Stomach (tissue), 4 donors: ENCODE data around the gene DLG5.

Experiments
- CTCF ChIP-seq, 7 experiments: fragments of 450-650 bp in 4 of 7; fragments of 200-600 bp in 3 of 7; sonication (generic) in 3 of 7; IDR thresholded peaks; one replicate each; pipeline ENCODE4 v1.5.1; 2016 to 2019; ENCODE audit warnings: antibody characterized with exemption in 7 of 7, control low read depth in 2 of 7, mild to moderate bottlenecking in 1 of 7
- EP300 ChIP-seq: sonication (generic); formaldehyde crosslinking; IDR thresholded peaks from one replicate; pipeline ENCODE4 v1.6.1; 2017; ENCODE audit warnings: antibody characterized with exemption
- POLR2A ChIP-seq, 4 donors: fragments of 450-650 bp; IDR thresholded peaks; one replicate each; pipeline ENCODE4 v1.6.1; 2016; ENCODE audit warnings: antibody characterized with exemption in 4 of 4, control low read depth in 2 of 4, mild to moderate bottlenecking in 1 of 4, moderate library complexity in 1 of 4
- POLR2AphosphoS5 ChIP-seq, 3 donors: sonication (generic); formaldehyde crosslinking; IDR thresholded peaks; one replicate each; pipeline ENCODE4 v1.6.1; 2016; ENCODE audit warnings: antibody characterized with exemption in 3 of 3

DNA sequence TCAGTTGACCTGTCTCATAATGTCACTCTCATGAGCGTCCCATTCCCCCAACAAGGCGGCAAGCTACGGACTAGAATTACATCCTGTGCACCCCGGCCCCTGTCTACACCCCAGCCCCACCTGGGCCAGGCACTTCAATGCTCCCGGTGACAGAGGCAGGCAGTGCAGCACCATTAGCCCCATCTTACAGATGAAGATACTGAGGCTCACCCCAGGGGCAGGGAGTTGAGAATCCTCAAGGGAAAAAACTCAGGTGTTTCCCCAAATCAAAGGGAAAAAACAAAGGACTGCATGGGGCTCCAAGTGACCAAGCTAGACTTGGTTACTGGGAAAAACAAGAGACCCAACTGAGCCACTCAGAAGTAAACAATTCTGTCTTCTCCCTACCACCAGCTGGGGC, 4.5 kb downstream of the DLG5 start:
- TF ChIP-seq EP300 (no peak), CTCF (IDR thresholded peaks at IDR 0.05) (no peak), POLR2AphosphoS5 (IDR thresholded peaks at IDR 0.05) (no peak), POLR2A (IDR thresholded peaks at IDR 0.05) (no peak)
